Stimulated activated CD8-positive, alpha-beta memory T cell treated with anti-CD3 and anti-CD28 coated beads, Interleukin-12 subunit alpha, Interleukin-12 subunit beta, amount 100 ng/mL, for 4 hours (primary cell): ENCODE data around the gene PPP1R26.
A peak's percentile ranks its signal among the peaks of the same experiment; 100 is the strongest.

Experiments
- DNase-seq: peaks from one replicate; pipeline ENCODE4 v3.0.0-alpha.2; 2020; ENCODE audit warnings: low read depth

The PPP1R26 gene

GRCh38 chr9:135489188-135489906 is 9.8 kb downstream of the PPP1R26 start:
- DNase-seq = no peak

DNA sequence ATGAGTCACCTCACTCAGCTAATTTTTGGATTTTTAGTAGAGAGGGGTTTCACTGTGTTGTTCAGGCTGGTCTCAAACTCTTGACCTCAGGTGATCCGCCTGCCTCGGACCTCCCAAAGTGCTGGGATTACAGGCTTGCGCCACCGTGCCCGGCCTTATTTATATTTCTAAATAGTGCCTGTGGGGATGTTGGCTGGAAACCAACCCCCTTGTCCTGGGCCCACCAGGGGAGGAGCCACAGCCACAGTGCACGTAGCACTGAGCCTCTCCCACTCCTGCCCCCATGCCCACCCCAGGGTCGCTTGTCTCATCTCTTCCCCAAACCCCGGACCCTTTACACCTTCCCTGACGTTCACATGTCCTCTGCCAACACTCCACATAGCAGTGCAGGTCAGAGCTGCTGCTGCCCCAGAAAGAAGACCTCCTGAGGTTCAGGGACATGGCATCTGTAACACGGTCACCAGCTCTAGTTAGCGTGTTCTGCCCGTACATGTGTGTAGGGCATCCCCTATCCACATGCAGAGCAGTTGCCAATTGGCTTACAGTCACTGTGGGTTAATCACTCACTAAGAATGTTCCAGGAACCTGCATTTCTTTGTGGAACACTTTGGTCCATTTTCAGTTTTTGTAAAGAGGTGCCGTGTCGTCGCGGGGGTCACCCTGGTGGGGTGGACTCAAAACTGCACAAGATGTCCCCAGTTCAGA is 10.7 kb downstream of the PPP1R26 start:
- no peak for DNase-seq

DNA sequence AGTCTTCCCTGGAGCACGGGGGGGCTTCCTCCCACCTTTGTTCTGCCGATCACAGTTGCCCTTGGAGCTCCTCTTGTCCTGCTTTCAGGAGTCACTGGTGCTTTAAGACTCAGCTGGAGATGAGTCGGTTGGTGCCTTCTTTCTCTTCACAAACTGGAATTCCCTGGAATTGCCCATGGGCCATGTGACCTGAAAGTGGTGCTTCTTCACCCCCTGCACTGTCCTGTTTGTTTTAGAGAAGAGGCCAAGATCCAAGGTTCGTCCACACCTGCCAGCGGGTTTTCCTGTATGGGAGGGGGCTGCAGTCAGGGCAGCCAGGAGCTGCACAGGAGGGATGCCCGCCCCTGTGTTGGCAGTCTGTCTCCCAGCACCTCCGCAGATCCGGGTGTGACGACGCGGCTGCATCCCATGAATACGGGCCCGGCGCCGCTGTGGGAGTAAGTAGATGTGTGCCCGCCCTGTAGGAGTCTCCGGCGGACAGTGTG is 11.4 kb downstream of the PPP1R26 start:
- DNase-seq = no peak

DNA sequence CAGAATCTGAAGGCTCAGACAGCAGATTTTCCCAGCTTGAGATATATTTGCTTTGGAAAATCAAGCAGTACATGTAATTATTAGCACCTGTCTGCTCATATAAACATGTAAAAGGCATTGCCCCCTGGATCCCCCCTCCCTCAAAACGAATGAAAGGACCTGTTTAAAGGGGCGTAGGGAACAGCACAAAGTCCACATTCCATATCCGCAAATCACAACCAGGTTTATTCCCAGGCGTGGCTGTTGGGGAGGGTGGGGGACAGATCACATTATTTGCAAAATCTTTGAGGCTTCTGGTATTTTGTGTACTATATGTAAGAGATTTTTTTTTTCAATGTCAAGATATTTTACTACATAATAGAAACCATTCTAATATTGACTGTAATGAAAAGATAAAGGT is 12.2 kb downstream of the PPP1R26 start:
- DNase-seq = no peak

DNA sequence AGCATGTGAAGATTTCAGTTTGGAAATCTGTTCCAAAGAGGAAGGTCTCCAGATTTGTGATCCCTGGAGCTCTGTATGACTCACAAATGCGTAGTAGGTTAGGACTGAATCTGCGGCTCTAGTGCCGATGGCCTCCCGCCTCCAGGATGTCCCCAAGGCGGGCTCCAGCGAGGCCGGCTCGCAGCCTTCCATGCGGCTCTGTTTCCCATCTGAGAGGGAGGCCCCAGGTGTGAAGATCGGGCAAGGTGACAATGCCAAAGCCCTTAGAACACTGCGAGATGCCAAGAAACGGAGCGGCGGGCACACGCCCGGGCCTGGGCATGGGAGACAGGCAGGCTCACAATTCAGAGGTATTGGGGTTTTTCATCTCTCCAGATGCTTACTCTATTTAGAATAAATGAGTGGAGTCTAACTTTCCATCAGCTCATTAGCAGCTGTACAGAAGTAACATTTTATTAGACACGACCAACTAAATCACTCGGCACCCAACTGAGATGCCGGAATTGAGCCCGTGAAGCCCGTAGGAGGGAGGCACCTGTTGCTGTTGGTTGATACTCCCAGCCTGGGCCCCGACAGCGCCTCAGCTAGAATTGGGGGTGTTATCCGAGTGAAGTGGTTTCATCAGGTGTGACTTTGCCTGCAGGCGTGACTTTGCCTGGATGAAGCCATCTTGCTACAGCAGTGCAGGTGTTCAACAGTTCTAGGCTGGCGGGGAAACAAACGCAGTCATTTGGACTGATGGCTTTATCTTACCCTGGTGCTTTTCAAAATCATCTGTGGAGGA is 13.5 kb downstream of the PPP1R26 start:
- DNase-seq = no peak

DNA sequence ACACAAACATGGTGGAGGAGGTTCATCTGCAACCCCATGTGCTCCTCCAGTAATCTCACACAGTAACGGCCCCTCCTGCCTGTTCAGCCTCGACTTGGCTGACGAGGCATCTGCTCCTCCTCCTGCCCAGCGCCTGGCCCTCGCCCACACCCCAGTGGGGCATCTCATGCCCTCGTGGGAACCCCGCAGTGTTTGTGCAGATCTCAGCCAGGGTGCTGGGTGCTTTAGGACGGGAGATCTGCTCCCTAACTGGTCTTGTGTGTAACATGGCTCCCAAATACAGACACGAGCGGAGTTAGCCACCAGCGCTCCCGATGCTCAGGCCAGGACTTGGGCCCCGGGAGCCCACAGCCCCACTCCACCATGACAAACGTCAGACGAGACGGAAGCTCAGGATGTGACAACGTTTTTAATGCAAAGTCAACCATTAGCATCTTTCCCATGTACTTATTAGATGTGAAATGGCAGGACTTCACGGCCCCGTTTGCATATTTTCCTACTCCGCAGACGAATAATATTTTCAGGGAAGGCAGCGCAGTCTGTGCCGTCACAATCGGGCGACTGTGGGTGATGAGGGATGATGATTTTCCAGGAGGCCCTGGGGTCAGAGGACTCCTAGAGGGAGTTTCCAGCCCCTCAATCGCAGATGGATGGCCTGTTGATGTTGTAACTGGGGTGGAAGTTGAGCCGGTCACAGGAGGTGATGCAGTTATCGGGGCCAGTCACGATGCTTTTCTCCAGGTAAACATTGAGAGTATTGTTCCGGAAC is 15.4 kb downstream of the PPP1R26 start:
- DNase-seq = no peak

DNA sequence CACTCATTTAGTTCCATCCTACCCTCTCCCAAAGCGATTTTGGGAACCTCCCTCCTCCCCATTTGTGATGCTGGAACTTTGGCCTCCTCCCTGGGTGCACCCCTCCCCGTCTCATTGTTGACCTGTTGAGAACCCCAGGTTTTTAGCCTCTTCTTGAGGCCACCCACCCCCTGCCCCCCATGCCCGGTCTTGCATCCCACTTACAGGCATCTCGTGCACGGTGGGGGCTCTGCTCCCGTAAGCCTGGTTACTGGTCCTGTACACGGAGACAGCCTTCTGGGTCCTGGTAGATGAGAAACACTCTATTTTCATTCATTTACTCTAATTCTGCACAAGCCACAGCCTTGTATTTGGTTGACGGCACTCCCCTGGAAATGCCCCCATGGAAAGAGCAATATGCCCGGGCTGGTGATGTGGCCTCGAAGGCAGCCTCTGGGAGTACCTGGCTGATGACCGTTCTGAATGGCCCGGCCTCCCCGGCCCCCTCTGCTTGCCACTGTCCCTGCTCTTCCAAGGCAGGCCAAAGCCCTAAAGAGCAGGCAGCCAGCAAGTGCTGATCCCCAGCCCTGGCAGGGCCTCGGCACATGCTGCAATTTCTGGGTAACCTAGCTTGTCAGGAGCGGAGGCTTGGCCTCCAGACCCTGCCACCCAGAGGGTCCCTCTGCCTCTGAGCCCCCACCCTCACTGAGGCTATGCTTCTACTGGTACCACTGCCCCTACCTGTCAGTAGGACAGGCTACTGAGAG is 19.0 kb downstream of the PPP1R26 start:
- DNase-seq = no peak

GRCh38 chr9:135499326-135500070 is 19.9 kb downstream of the PPP1R26 start:
- DNase-seq = peak; percentile 85

GRCh38 chr9:135500071-135500524 is 20.5 kb downstream of the PPP1R26 start:
- no peak for DNase-seq

DNA sequence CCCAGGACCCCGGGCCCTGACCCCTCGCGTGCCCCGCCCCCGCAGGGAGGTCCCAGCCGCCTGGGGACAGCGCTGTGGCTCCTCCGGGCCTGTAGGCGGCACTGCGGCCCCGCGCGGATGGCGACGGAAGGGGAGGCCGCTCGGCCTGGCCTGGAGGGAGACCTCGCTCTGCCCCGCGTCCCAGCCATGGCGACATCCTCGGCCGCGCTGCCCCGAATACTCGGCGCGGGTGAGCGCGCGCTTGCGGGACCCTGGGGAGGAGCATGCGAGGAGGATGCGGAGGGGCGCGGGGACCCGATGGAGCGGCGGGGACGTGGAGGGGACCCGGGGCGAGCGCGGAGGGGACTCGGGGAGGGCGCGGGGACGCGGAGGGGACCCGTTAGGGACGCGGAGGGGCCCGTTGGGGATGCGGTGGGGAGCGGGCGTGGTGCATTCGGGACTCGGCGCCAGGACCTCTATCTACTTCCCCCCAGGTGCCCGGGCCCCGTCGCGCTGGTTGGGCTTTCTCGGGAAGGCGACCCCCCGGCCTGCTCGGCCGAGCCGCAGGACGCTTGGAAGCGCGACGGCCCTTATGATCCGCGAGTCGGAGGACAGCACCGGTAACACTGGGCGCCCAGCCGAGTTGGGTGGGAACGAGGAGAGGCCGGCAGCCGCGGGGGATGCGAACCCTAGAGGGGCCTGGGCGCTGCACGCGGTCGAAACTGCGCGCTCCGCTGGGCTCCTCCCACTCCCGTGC is 21.1 kb downstream of the PPP1R26 start, which contains the start of gene MRPS2:
MRPS2 (plus strand) TSS at position 158 of the 736 bp plus-strand sequence; CDS start at position 187, 29 bp downstream.
- DNase-seq = peak; percentile 76

GRCh38 chr9:135501261-135502167 is 21.9 kb downstream of the PPP1R26 start:
- DNase-seq = no peak

DNA sequence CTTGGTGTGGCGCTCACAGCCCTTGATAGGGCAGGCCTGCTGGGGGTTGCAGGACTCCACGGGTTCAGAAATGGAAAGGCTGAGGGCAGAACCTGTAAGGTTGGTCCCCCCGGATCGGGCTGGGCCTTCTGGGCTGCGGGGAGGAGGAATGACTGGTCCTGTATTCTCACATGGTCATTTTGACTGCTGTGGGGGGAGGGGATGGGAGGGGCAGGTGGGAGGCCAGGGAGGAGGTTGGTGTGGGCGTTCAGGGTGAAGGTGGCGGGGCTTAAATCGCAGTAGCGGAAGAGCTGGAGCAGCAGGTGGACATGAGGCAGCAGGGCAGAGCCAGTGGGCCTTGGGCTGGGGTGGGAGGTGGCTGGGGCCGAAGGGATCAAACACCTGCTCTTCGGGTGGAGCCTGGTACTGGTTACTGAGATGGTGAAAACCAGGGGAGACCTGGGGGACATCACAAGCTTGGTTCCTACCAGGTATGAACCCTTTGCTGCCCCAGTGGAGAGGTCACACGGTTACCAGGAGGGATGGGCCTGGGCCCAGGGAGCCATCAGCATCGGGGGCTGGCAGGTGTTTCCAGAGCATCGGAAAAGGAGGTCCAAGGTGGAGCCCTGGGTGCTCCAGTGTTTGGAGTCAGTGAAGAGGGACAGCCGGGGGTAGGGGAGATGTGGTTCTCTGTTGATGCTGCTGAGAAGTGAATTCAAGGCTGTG is 22.7 kb downstream of the PPP1R26 start:
- no peak for DNase-seq

DNA sequence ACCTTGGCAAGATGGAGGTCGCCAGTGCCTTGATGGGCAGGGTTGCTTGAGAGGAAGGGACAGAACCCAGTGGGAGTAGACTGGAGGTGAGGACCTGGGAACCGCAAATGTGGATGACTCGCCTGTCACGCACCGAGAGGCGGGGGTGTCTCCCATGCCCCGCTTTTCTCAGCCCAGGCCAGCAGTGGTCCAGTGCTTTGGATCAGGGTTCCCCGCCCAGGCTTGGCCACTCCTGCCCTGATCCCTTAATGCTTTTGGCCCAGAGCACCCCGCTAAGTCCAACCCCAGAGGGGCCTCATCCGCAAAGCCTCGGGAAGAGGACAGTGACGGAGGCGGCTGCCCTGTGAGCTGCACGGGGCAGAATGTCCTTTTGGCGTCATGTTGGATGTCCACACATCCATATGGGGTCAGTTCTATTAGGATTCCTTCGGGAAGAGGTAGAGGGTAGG is 23.3 kb downstream of the PPP1R26 start:
- DNase-seq = no peak

GRCh38 chr9:135503371-135504261 is 24.0 kb downstream of the PPP1R26 start:
- DNase-seq = no peak

DNA sequence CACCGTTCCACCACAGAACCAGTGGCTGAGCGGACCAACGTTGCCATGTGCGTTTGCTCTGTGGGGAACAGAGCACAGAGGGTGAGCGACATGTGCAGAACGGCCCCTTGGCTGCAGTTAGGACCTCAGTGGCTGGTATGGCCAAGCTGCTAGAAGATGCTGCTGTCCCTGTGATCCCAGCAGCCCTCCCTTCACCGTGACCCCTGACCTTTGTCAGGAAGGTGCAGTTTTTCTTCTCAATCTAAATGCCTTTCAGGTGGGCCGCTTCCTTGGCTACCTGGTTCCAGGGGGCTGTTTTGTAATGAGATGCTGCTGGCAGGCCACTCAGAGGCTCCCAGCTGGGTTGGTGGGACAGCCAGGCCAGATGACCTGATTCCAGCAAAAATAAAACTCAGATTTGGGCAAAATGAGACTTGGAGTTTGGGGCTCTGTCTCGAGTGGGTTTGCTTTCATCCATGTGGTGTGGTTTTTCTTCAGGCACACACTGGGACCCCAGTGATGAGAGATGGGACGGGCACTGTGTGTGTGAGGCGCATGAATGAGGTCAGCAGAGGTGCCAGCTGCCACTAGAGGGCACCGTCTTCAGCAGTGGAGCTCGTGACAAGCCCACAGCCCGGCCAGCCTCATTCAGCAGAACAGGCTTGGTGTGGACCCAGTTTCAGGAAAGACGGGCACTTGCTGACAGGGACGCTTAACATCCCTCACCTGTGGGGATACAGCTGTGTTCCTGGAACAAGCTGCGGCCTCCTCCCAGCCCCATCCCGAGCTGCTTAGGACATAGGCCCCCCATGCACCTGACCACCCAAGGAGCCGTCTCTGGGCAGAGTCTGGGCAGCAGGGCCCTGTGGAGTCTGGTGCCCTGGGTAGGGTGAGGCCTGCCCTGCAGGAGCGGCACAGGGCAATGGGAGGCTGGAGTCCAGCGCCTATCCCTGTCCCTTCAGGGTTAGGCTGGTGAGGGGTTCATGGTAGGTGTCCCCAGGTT is 25.0 kb downstream of the PPP1R26 start:
- peak; percentile 19 for DNase-seq
